Globus pallidus (tissue), 1 donor: Measurements from ENCODE around the gene SERPINE2.

Experiments used
- DNase-seq: peaks from one replicate; pipeline ENCODE4 v3.0.0-alpha.2; 2015; ENCODE audit warnings: low spot score

The SERPINE2 gene

GRCh38 chr2:224042191-224042696 is 3.2 kb upstream of the SERPINE2 start:
- peak; percentile 88 for DNase-seq

- peak; percentile 88 for DNase-seq
Measured at GRCh38 chr2:224041554-224041953, 2.5 kb upstream of the SERPINE2 start.

GRCh38 chr2:224040753-224041152 is 1.7 kb upstream of the SERPINE2 start:
- DNase-seq = no peak

GRCh38 chr2:224039770-224040440 is 819 bp upstream of the SERPINE2 start:
- DNase-seq = no peak

- DNase-seq = no peak
Measured at GRCh38 chr2:224038830-224039079, 331 bp downstream of the SERPINE2 start.

- peak; percentile 29 for DNase-seq
Measured at GRCh38 chr2:224038049-224038829, 847 bp downstream of the SERPINE2 start.

- no peak for DNase-seq
Measured at GRCh38 chr2:224036731-224037361, 2.2 kb downstream of the SERPINE2 start.

- DNase-seq = no peak
Measured at GRCh38 chr2:224034017-224034416, 5.1 kb downstream of the SERPINE2 start.

GRCh38 chr2:224033601-224034000 is 5.5 kb downstream of the SERPINE2 start:
- DNase-seq = no peak

- DNase-seq = no peak
Measured at GRCh38 chr2:224032283-224032682, 6.8 kb downstream of the SERPINE2 start.

GRCh38 chr2:224031358-224031970 is 7.6 kb downstream of the SERPINE2 start:
- DNase-seq = no peak

GRCh38 chr2:224030786-224031185 is 8.3 kb downstream of the SERPINE2 start:
- no peak for DNase-seq

- DNase-seq = no peak
Measured at GRCh38 chr2:224029876-224030275, 9.2 kb downstream of the SERPINE2 start.

- DNase-seq = no peak
Measured at GRCh38 chr2:224027931-224028330, 11.2 kb downstream of the SERPINE2 start.

- DNase-seq = no peak
Measured at GRCh38 chr2:224027070-224027469, 12.0 kb downstream of the SERPINE2 start.

GRCh38 chr2:224025874-224026273 is 13.2 kb downstream of the SERPINE2 start:
- no peak for DNase-seq

GRCh38 chr2:224024270-224024669 is 14.8 kb downstream of the SERPINE2 start:
- no peak for DNase-seq

- DNase-seq = no peak
Measured at GRCh38 chr2:224023188-224023587, 15.9 kb downstream of the SERPINE2 start.

GRCh38 chr2:224022486-224022885 is 16.6 kb downstream of the SERPINE2 start:
- DNase-seq = no peak

GRCh38 chr2:224020523-224020922 is 18.6 kb downstream of the SERPINE2 start:
- no peak for DNase-seq

GRCh38 chr2:224017957-224018356 is 21.1 kb downstream of the SERPINE2 start:
- no peak for DNase-seq

GRCh38 chr2:224016963-224017362 is 22.1 kb downstream of the SERPINE2 start:
- DNase-seq = no peak

GRCh38 chr2:224014336-224014735 is 24.8 kb downstream of the SERPINE2 start:
- DNase-seq = no peak
